ENCODE results near the gene ZKSCAN1.

ZKSCAN1 gene

DNA sequence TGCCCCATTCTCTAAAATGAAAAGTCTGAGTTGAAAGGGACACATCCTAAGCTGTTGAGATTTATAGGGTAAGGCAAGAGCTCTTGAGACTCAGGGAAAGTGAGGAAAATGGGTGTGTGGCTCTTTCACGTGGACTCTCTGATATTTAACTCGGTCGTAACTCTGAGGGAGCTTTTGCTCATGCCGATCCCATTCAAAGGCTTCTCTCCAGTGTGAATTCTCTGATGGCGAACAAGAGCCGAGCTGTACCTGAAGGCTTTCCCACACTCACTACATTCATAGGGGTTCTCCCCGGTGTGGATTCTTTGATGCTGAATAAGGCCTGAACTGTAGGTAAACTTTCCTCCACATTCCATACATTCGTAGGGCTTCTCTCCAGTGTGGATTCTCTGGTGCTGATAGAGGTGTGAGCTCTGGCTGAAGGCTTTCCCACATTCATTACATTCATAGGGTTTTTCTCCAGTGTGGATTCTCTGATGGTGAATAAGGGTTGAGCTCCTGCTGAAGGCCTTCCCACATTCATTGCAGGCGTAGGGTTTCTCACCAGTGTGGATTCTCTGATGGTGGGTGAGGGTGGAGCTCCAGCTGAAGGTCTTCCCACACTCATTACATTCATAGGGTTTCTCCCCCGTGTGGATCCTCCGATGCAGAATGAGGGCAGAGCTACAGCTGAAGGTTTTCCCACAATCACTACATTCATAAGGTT lies 55.8 kb downstream of the ZKSCAN1 start:
- no peak for DNase-seq (ENCODE audit: low read depth, low spot score)
- Histone ChIP-seq H3K4me1 (ENCODE audit: insufficient read depth, insufficient read length) (no peaks in the 10 kb centered on the region), H3K36me3 (ENCODE audit: insufficient read depth, insufficient read length, low read length) (peaks cover 81% of the 10 kb centered on the region), H3K4me3 (ENCODE audit: insufficient read length, low read depth) (no peak overlapping the region), H3K9me3 (ENCODE audit: insufficient read depth, low read length) (peaks cover 59% of the 10 kb centered on the region), H3K9ac (ENCODE audit: insufficient read length, low read depth) (no peak overlapping the region), H3K27me3 (ENCODE audit: insufficient read depth, insufficient read length) (no peaks in the 10 kb centered on the region)
- TF ChIP-seq SUZ12 (IDR thresholded peaks at IDR 0.05; ENCODE audit: extremely low read depth, insufficient read depth, insufficient read length): no peak
- TF ChIP-seq ZNF274 (IDR thresholded peaks at IDR 0.05; ENCODE audit: low read depth, low read length): no peak
- no peak for TF ChIP-seq YY1 (IDR thresholded peaks at IDR 0.05; ENCODE audit: insufficient read depth, insufficient read length)

DNA sequence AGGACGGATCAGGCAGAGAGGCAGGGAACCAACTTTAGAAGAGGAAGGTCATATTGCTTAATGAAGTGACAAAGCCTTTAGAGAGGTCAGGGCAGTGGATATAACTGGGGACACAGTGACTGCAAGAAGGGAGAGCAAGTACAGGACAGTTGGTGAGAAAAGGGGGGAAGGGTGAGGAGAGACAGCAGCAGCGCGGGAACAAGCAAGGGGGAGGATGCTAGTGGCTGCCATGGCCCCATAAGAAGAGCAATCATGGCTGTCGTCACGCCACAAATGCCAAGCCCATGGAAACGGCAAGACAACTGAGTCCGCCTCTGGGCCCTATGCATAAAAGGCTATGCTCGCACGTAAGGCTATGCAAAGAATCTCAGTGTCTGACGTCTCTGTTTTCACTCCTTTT lies 57.1 kb downstream of the ZKSCAN1 start:
- H3K4me1 ChIP-seq (ENCODE audit: insufficient read depth, insufficient read length): no peaks in the 10 kb centered on the region
- peaks cover 90% of the 10 kb centered on the region for H3K36me3 ChIP-seq (ENCODE audit: insufficient read depth, insufficient read length, low read length)
- H3K4me3 ChIP-seq (ENCODE audit: insufficient read length, low read depth): no peak overlapping the region
- H3K9me3 ChIP-seq (ENCODE audit: insufficient read depth, low read length): peaks cover 59% of the 10 kb centered on the region
- no peak overlapping the region for H3K9ac ChIP-seq (ENCODE audit: insufficient read length, low read depth)
- TF ChIP-seq SUZ12 (IDR thresholded peaks at IDR 0.05; ENCODE audit: extremely low read depth, insufficient read depth, insufficient read length) (no peak), YY1 (IDR thresholded peaks at IDR 0.05; ENCODE audit: insufficient read depth, insufficient read length) (no peak), ZNF274 (IDR thresholded peaks at IDR 0.05; ENCODE audit: low read depth, low read length) (no peak)
- H3K27me3 ChIP-seq (ENCODE audit: insufficient read depth, insufficient read length): no peaks in the 10 kb centered on the region
- no peak for DNase-seq (ENCODE audit: low read depth, low spot score)

DNA sequence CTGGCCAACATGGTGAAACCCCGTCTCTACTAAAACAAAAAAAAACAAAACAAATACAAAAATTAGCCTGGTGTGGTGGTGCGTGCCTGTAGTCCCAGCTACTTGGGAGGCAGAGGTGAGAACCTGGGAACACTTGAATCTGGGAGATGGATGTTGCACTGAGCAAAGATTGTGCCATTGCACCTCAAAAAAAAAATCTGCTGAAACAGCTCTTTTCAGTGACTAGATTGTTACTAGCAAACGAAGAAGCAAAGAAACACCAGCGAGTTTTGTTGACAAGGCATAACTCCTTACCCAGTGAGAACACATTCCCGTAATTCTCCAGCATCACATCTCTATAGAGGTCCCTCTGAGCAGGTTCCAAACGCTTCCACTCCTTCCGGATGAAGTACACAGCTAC lies 59.4 kb downstream of the ZKSCAN1 start:
- Histone ChIP-seq H3K36me3 (ENCODE audit: insufficient read depth, insufficient read length, low read length) (peaks cover 94% of the 10 kb centered on the region), H3K27me3 (ENCODE audit: insufficient read depth, insufficient read length) (no peaks in the 10 kb centered on the region), H3K4me1 (ENCODE audit: insufficient read depth, insufficient read length) (no peaks in the 10 kb centered on the region), H3K9ac (ENCODE audit: insufficient read length, low read depth) (no peak overlapping the region), H3K9me3 (ENCODE audit: insufficient read depth, low read length) (peaks cover 58% of the 10 kb centered on the region), H3K4me3 (ENCODE audit: insufficient read length, low read depth) (no peak overlapping the region)
- TF ChIP-seq SUZ12 (IDR thresholded peaks at IDR 0.05; ENCODE audit: extremely low read depth, insufficient read depth, insufficient read length) (no peak), ZNF274 (IDR thresholded peaks at IDR 0.05; ENCODE audit: low read depth, low read length) (no peak), YY1 (IDR thresholded peaks at IDR 0.05; ENCODE audit: insufficient read depth, insufficient read length) (no peak)
- DNase-seq (ENCODE audit: low read depth, low spot score): no peak

DNA sequence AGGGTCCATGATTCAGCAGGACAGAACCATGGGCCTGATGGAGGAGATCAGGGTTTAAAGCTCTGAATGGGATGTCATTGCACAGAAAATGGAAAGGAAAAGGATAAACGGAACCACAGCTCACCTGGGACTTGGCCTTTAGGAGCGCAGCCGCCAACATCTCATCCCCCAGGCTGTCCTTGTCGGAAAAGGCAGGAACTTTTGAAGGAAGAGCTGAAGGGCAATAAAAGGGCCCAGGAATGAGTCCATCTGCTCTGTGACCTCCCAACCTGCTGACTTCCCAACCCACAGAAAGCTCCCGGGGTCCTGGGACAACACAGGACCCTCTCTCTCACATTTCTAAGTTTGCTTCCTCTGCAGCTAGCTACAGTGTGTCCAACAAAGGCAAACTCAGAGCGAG lies 60.0 kb downstream of the ZKSCAN1 start:
- Histone ChIP-seq H3K36me3 (ENCODE audit: insufficient read depth, insufficient read length, low read length) (peaks cover 93% of the 10 kb centered on the region), H3K9me3 (ENCODE audit: insufficient read depth, low read length) (peaks cover 52% of the 10 kb centered on the region), H3K4me3 (ENCODE audit: insufficient read length, low read depth) (no peak overlapping the region), H3K9ac (ENCODE audit: insufficient read length, low read depth) (no peak overlapping the region), H3K27me3 (ENCODE audit: insufficient read depth, insufficient read length) (no peaks in the 10 kb centered on the region), H3K4me1 (ENCODE audit: insufficient read depth, insufficient read length) (peaks cover 3% of the 10 kb centered on the region)
- no peak for DNase-seq (ENCODE audit: low read depth, low spot score)
- no peak for TF ChIP-seq ZNF274 (IDR thresholded peaks at IDR 0.05; ENCODE audit: low read depth, low read length)

DNA sequence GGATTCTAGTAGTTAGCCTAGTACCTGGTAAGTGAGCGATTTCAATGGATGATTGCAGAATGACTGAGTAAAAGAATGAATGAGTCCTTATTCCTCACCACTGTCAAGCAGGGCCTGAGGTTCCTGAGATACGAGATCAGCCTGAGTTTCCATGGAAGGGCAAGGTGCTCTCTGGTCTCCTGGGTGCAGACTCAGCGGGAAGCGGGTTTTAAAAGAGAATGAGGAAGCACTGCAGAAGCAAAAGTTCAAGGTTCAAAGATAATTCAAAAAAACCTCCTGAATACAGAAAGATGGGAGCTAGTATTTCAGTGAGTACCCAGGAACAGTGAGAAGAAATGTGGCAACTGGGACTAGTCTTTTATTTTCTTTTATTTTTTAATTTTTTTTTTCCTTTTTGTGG lies 61.8 kb downstream of the ZKSCAN1 start:
- H3K9me3 ChIP-seq (ENCODE audit: insufficient read depth, low read length): peaks cover 34% of the 10 kb centered on the region
- H3K4me1 ChIP-seq (ENCODE audit: insufficient read depth, insufficient read length): peaks cover 3% of the 10 kb centered on the region
- H3K4me3 ChIP-seq (ENCODE audit: insufficient read length, low read depth): no peak overlapping the region
- no peak for DNase-seq (ENCODE audit: low read depth, low spot score)
- no peaks in the 10 kb centered on the region for H3K27me3 ChIP-seq (ENCODE audit: insufficient read depth, insufficient read length)
- peaks cover 75% of the 10 kb centered on the region for H3K36me3 ChIP-seq (ENCODE audit: insufficient read depth, insufficient read length, low read length)
- TF ChIP-seq SUZ12 (IDR thresholded peaks at IDR 0.05; ENCODE audit: extremely low read depth, insufficient read depth, insufficient read length): no peak
- no peak for TF ChIP-seq ZNF274 (IDR thresholded peaks at IDR 0.05; ENCODE audit: low read depth, low read length)
- no peak for TF ChIP-seq YY1 (IDR thresholded peaks at IDR 0.05; ENCODE audit: insufficient read depth, insufficient read length)
- no peak overlapping the region for H3K9ac ChIP-seq (ENCODE audit: insufficient read length, low read depth)

DNA sequence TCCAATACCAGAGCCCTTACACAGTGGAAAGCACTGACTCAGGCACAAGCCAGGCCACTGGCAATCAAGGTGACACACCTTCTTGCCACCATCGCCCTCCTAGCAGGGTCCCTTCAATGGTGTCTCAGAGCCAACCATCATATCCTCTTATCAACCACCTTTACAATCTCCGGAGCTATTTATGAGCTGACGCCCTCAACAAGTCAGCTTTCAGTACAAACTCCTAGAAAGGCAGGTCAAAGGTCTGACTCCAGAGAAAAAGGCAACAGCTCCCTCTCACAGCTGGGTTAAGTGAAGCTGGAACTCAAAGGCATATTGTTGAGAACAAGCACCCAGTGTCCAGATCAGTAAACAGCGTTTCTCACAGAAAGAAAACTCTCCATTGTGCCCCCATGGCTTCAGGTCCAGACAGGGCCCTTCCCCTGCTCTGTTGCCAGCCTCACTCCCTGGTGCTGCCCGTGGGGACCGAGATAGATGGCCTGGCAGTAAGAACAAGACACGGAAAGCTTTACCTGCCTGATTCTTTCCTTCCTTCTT lies 63.7 kb downstream of the ZKSCAN1 start:
- Histone ChIP-seq H3K36me3 (ENCODE audit: insufficient read depth, insufficient read length, low read length) (peaks cover 57% of the 10 kb centered on the region), H3K4me3 (ENCODE audit: insufficient read length, low read depth) (no peak overlapping the region)

DNA sequence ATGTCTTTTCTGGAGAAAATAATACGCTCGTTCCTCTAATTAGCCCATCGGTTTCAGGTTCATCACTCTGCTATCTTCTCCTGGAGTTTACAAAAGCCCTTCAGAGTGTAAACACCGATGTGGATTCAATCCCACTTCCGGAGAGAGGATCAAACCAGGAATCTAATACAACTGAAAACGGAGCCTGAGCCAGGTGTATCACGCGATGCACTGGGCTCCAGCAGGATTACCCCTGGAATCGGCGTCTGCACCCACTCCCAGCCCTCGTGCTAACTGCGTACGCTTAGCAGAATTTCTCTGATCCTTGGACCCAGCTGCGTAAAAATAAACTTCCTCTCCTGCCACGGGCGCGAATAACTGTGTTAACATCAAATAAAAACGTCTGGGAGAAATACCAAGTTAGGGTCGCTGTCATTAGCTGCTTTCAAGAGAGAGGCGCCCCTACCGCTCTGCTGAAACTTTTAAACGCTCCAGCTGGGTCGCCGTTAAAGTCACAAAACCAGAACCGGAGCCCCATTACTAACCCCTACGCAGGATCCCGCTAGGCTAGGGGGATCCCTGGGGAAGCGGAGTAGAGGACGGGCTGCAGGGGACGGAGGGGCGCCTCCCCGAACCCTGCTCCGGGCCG lies 65.6 kb downstream of the ZKSCAN1 start:
- H3K4me3 ChIP-seq (ENCODE audit: insufficient read length, low read depth): peak overlapping the region; percentile 95
- TF ChIP-seq SUZ12 (IDR thresholded peaks at IDR 0.05; ENCODE audit: extremely low read depth, insufficient read depth, insufficient read length): no peak
- TF ChIP-seq ZNF274 (IDR thresholded peaks at IDR 0.05; ENCODE audit: low read depth, low read length): no peak
- no peak for TF ChIP-seq YY1 (IDR thresholded peaks at IDR 0.05; ENCODE audit: insufficient read depth, insufficient read length)
- H3K27me3 ChIP-seq (ENCODE audit: insufficient read depth, insufficient read length): no peaks in the 10 kb centered on the region
- H3K9me3 ChIP-seq (ENCODE audit: insufficient read depth, low read length): no peaks in the 10 kb centered on the region; the same call in 1 of the 2 replicates
- H3K4me1 ChIP-seq (ENCODE audit: insufficient read depth, insufficient read length): peaks cover 3% of the 10 kb centered on the region
- H3K36me3 ChIP-seq (ENCODE audit: insufficient read depth, insufficient read length, low read length): peaks cover 38% of the 10 kb centered on the region
- DNase-seq (ENCODE audit: low read depth, low spot score): no peak
- H3K9ac ChIP-seq (ENCODE audit: insufficient read length, low read depth): peak overlapping the region; percentile 95

More for the DNA sequence above, 63.7 kb downstream of the ZKSCAN1 start:
- Histone ChIP-seq H3K9ac (ENCODE audit: insufficient read length, low read depth) (no peak overlapping the region), H3K27me3 (ENCODE audit: insufficient read depth, insufficient read length) (no peaks in the 10 kb centered on the region), H3K9me3 (ENCODE audit: insufficient read depth, low read length) (peaks cover 16% of the 10 kb centered on the region; the same call in 1 of the 2 replicates), H3K4me1 (ENCODE audit: insufficient read depth, insufficient read length) (peaks cover 3% of the 10 kb centered on the region)
- no peak for DNase-seq (ENCODE audit: low read depth, low spot score)
- no peak for TF ChIP-seq YY1 (IDR thresholded peaks at IDR 0.05; ENCODE audit: insufficient read depth, insufficient read length)
- TF ChIP-seq ZNF274 (IDR thresholded peaks at IDR 0.05; ENCODE audit: low read depth, low read length): no peak
- no peak for TF ChIP-seq SUZ12 (IDR thresholded peaks at IDR 0.05; ENCODE audit: extremely low read depth, insufficient read depth, insufficient read length)
